Common myeloid progenitor, CD34-positive (primary cell): Measurements from ENCODE around the gene ARSG.
A peak's percentile ranks its signal among the peaks of the same experiment; 100 is the strongest.

ENCODE experiments used
- CTCF ChIA-PET: fragments of 350-600 bp; sonication (Branson Sonifier 250); formaldehyde crosslinking; loops from one replicate; lab custom pipeline; 2021; ENCODE audit warnings: antibody characterized with exemption; lab: Charles Lee
- POLR2A ChIA-PET: fragments of 350-600 bp; sonication (Branson Sonifier 250); formaldehyde crosslinking; loops from one replicate; lab custom pipeline; 2021; ENCODE audit warnings: antibody characterized with exemption; lab: Charles Lee
- DNase-seq, 3 donors: peaks; one replicate each; pipeline versions ENCODE4 v3.0.0 to v3.0.0-alpha.2; 2013
- H3K27ac ChIP-seq, 2 experiments: 1 replicate in 1 of 2; 2 replicates in 1 of 2; pipeline ENCODE4 v1.7.0; 2013; ENCODE audit warnings: inconsistent platforms in 2 of 2, low read length in 2 of 2, mild to moderate bottlenecking in 2 of 2, low read depth in 1 of 2, moderate library complexity in 1 of 2; ENCODE audit not compliant: severe bottlenecking in 2 of 2, insufficient read depth in 1 of 2, poor library complexity in 1 of 2
- H3K27me3 ChIP-seq, 5 experiments: replicated peaks in 2 of 5; 1 replicate in 3 of 5; 2 replicates in 2 of 5; pipeline versions ENCODE4 v1.6.1 to v1.7.0; 2013; ENCODE audit warnings: low read length in 4 of 5, mild to moderate bottlenecking in 2 of 5, moderate library complexity in 2 of 5, inconsistent platforms in 1 of 5; ENCODE audit not compliant: insufficient read depth in 5 of 5, control insufficient read depth in 4 of 5
- H3K36me3 ChIP-seq, 4 experiments: 1 replicate in 2 of 4; 2 replicates in 2 of 4; pipeline versions ENCODE4 v1.6.1 to v1.7.0; 2013; ENCODE audit warnings: low read length in 3 of 4, control low read depth in 1 of 4, mild to moderate bottlenecking in 1 of 4; ENCODE audit not compliant: control insufficient read depth in 4 of 4, insufficient read depth in 4 of 4
- H3K4me1 ChIP-seq, 4 experiments: 1 replicate in 3 of 4; 2 replicates in 1 of 4; pipeline versions ENCODE4 v1.6.1 to v1.7.1; 2013; ENCODE audit warnings: low read length in 3 of 4, mild to moderate bottlenecking in 3 of 4, control low read depth in 1 of 4, inconsistent platforms in 1 of 4, moderate library complexity in 1 of 4; ENCODE audit not compliant: control insufficient read depth in 4 of 4, insufficient read depth in 4 of 4; ENCODE audit errors: control extremely low read depth in 1 of 4
- H3K4me3 ChIP-seq, 7 experiments: 1 replicate in 4 of 7; 2 replicates in 3 of 7; pipeline versions ENCODE4 v1.5.1 to v1.7.0; 2013; ENCODE audit warnings: mild to moderate bottlenecking in 7 of 7, low read length in 6 of 7, moderate library complexity in 6 of 7, inconsistent platforms in 2 of 7, low read depth in 2 of 7, control low read depth in 1 of 7; ENCODE audit not compliant: insufficient read depth in 4 of 7, control insufficient read depth in 1 of 7; ENCODE audit errors: extremely low read depth in 1 of 7
- H3K9me3 ChIP-seq, 5 experiments: 1 replicate in 4 of 5; 2 replicates in 1 of 5; pipeline versions ENCODE4 v1.6.1 to v1.7.1; 2013; ENCODE audit warnings: low read length in 4 of 5, mild to moderate bottlenecking in 2 of 5, inconsistent platforms in 1 of 5, low read depth in 1 of 5, moderate library complexity in 1 of 5; ENCODE audit not compliant: control insufficient read depth in 4 of 5, insufficient read depth in 2 of 5; ENCODE audit errors: control extremely low read depth in 1 of 5
- WGBS: methylation state at CpG from one replicate; pipeline ENCODE4 v1.1.5; 2013; ENCODE audit not compliant: insufficient coverage; 5-methylcytosine and 5-hydroxymethylcytosine counted together

Gene ARSG

DNA sequence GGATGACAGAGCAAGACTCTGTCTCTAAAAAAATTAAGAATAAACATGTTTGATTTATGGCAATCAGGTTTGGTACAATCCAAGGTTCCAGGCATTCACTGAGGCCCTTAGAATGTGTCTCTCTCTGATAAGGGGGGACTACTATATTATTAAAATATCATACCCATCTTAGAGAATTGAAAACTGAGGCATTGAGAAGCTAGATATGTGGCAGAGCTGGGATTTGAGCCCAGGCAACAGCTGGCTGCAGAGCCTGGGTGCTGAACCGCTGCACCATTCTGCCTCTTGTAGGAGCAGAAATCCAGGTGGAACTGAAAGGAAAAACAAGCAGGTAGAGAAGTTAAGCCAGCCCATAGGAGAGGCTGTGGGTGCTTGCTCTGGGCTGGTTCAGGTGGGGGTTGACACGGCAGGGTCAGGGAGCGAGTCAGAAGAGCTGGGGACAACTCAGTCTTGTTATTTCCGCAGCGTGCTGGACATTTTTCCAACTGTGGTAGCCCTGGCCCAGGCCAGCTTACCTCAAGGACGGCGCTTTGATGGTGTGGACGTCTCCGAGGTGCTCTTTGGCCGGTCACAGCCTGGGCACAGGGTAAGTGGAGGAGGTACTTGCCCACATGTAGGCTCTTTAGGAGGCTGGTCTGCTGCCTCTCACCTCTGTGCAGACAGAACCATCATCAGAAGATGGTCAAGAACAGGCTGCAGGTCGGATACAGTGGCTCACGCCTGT lies 103.5 kb downstream of the ARSG start:
- H3K4me1 ChIP-seq = peaks cover 0 to 14% (median 6%) of the 10 kb centered on the region in 4 experiments
- H3K4me3 ChIP-seq = peak overlapping the region in 1 of 7 experiments; percentile 8
- DNase-seq = no peak
- CTCF ChIA-PET = interaction anchor here (0.9 to 1.7 kb wide), 3 partner anchors 34 to 132 kb away, joined by 3 to 4 read pairs (median 3); no protein-coding TSS in a partner anchor
- no peaks in the 10 kb centered on the region for H3K27me3 ChIP-seq
- POLR2A ChIA-PET = no interaction called here
- WGBS = 100% methylated on average over 10 of the region's 12 CpGs
- peaks cover 0 to 11% (median 6%) of the 10 kb centered on the region in 5 experiments for H3K9me3 ChIP-seq
- H3K36me3 ChIP-seq = no peaks in the 10 kb centered on the region
- H3K27ac ChIP-seq = no peak overlapping the region

DNA sequence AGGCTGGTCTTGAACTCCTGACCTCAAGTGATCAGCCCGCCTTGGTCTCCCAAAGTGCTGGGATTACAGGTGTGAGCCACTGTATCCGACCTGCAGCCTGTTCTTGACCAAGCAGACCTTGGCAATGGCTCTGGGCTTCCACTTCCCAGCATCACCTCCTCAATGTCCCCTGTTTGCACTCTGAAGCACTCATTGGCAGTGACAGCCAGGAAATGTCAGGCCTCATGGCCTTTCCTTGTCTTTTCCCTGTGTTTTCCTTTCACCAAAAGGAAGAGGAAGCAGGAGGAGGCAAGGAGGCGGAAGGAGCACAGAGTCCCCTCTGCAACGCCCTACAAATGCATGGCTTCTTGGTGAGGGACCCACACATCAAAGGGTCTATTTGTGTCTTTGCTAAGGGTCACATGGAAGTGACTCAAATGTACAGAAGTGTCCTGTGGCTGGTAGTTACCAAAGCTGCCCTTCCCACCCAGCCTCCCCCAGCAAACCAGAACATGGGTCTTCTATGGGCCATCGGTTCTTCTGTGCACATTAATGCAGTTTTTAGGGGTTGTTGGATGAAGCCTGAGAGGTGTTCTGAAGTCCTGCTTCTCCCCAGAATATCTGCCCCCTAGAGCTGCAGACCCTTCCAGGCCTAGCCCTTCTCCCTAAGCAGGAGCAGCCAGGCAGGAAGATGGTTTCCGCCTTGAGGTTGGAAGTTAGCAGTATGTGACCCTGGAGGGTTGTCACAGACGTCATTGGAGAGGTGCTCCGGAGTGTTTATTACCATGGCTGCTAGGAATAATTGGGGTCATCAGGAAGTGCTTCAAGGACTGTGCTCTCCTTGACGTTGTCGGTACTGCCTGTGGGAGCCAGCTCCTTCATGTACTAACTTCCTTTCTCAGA lies 105.2 kb downstream of the ARSG start:
- H3K4me1 ChIP-seq = peaks cover 0 to 14% (median 6%) of the 10 kb centered on the region in 4 experiments
- WGBS = 78% methylated on average over 8 of the region's 10 CpGs
- H3K9me3 ChIP-seq = peaks cover 0 to 11% (median 6%) of the 10 kb centered on the region in 5 experiments
- peaks cover 0 to 2% (median 0%) of the 10 kb centered on the region in 5 experiments for H3K27me3 ChIP-seq
- no peak for DNase-seq
- H3K27ac ChIP-seq = no peak overlapping the region
- no peaks in the 10 kb centered on the region for H3K36me3 ChIP-seq
- H3K4me3 ChIP-seq = no peak overlapping the region
- ChIA-PET CTCF (interaction anchor here (1.1 to 6.7 kb wide), 6 partner anchors 9 to 134 kb away, joined by 3 to 49 read pairs (median 6); no protein-coding TSS in a partner anchor), POLR2A (no interaction called here)

DNA sequence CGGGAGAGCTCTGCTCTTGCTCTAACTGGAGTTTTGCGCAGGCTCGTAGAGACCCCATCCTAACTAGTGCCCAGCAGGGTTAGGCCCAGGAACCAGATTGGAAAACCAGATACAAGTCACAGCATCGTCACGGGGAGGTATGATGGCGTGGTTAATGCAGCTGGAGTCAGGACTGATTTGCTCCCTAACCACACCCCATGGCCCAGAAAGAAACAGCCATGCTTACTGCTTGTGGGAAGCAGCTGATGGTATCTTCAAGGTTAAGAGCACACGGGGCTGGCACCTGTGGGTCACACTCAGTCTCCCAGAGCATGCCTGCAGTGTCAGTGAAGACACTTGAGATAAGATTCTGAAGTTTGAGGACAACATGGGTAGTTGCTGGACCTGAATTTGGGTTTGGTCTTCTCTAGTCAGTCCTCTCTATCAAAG lies 105.8 kb downstream of the ARSG start:
- H3K27ac ChIP-seq = no peak overlapping the region
- no peak for DNase-seq
- no peak overlapping the region for H3K4me3 ChIP-seq
- ChIA-PET POLR2A (no interaction called here), CTCF (interaction anchor here (1.1 to 6.7 kb wide), 5 partner anchors 9 to 133 kb away, joined by 3 to 49 read pairs (median 7); no protein-coding TSS in a partner anchor)
- H3K4me1 ChIP-seq = peaks cover 0 to 14% (median 6%) of the 10 kb centered on the region in 4 experiments
- peaks cover 0 to 2% (median 0%) of the 10 kb centered on the region in 5 experiments for H3K27me3 ChIP-seq
- H3K36me3 ChIP-seq = no peaks in the 10 kb centered on the region
- peaks cover 0 to 11% (median 6%) of the 10 kb centered on the region in 5 experiments for H3K9me3 ChIP-seq
- 67% methylated on average over 7 of the region's 7 CpGs for WGBS

DNA sequence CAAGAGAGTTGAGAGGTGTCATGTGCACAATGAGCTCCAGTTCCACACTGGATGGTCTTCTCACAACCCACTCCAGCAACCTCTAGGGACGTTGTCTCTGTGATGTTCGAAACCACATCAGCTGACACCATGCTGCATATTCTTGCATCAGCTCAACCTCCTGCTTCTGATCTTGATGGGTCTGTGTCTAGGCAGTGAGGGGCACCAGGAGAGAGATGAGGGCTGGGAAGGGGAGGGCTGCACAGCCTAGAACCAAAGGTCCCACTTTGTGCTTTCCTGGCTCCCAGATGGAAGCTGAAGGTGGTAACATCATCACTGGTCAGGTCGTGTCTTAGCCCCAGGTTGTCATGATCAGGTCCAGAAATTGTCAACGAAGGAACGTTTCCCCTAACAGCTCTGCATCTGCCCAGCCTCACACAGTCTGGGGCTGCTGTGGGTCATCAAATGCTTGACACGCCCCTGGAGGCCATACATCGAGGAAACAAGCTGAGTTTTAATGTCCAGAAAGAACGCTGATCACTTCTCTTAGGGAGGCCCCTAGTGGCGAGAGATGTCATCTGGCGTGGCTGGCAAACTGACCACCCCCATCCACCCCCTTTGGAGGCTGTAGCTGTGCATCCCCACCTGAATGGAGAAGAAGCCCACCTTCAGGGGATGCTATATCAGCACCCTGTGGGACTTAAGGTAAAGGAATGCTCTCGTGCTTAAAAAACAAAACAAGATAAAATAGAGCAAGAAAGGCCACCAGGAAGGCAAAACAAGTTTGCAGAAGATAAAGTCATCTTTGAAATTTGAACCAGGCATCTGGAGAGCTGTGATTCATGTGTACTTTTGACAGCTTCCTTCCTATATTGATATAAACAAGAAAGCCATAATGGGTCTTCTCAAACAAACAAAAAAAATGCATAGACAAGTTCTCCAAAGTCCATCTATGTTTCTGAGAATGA lies 107.7 kb downstream of the ARSG start:
- no peaks in the 10 kb centered on the region for H3K36me3 ChIP-seq
- H3K4me3 ChIP-seq = no peak overlapping the region
- H3K4me1 ChIP-seq = peaks cover 0 to 14% (median 6%) of the 10 kb centered on the region in 4 experiments
- ChIA-PET POLR2A (interaction anchor here (0.5 kb wide), 1 partner anchor 232 kb away, joined by 3 read pairs; no protein-coding TSS in a partner anchor), CTCF (interaction anchor here (0.6 to 6.7 kb wide), 30 partner anchors 8 to 226 kb away, joined by 3 to 49 read pairs (median 4); no protein-coding TSS in a partner anchor)
- 30% methylated on average over 8 of the region's 11 CpGs for WGBS
- H3K9me3 ChIP-seq = peaks cover 0 to 11% (median 6%) of the 10 kb centered on the region in 5 experiments
- H3K27me3 ChIP-seq = peaks cover 0 to 2% (median 0%) of the 10 kb centered on the region in 5 experiments
- peak; percentile 39 to 42 (median 39) for DNase-seq
- no peak overlapping the region for H3K27ac ChIP-seq

DNA sequence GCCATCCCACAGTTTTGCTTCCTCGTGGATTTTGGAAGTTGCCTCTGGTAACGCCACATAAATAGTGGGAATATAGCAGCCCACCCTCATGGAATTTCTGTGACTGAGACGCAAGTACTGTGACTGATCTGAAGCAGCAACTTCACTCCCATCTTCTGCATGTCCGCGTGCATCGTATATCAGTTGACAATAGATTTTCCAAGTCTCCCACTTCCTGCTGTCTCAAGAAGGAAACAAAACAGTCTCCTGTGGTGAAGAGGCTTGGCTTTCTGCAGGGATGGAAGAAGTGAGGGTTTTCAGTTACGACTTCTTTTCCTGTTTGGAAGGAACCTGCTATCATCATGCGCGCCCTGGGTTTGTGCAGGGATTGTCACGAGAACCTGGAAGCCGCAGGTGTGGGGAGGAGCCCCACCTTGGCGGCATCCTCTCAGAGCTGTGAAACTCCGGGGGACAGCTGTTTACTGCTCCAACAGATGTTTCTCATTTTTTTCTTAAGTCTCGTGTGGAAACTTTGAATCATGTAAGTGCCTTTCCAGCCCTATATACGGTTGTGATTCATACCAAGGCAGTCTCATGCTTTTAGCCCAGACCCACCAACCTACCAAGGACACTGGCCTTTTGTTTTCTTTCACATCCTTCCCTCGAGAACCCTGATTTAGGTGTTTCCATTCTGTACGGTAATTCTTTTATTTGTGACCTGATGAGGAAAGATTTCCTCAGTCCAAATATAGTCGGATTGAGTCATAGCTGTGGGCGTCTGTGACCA lies 108.5 kb downstream of the ARSG start:
- H3K27me3 ChIP-seq = peaks cover 0 to 2% (median 0%) of the 10 kb centered on the region in 5 experiments
- no peaks in the 10 kb centered on the region for H3K36me3 ChIP-seq
- H3K4me3 ChIP-seq = no peak overlapping the region
- no peak overlapping the region for H3K27ac ChIP-seq
- 90% methylated on average over 19 of the region's 19 CpGs for WGBS
- H3K4me1 ChIP-seq = peaks cover 0 to 14% (median 6%) of the 10 kb centered on the region in 4 experiments
- CTCF ChIA-PET = interaction anchor here (0.7 to 6.7 kb wide), 19 partner anchors 12 to 227 kb away, joined by 3 to 49 read pairs (median 4); no protein-coding TSS in a partner anchor
- POLR2A ChIA-PET = interaction anchor here (0.5 kb wide), 1 partner anchor 233 kb away, joined by 3 read pairs; no protein-coding TSS in a partner anchor
- peaks cover 0 to 6% (median 4%) of the 10 kb centered on the region in 5 experiments for H3K9me3 ChIP-seq
- DNase-seq = no peak
